NCI-H82 treated with DMSO at 0.1 percent for 48 hours (cell line): ENCODE data around the gene POLR2E.
"Not testable (repeated sequence)": the region's sequence is repeated elsewhere in the genome, so short reads cannot be mapped to it uniquely, and the experiment has no call there.

Experiments
- DNase-seq: peaks from one replicate; lab custom pipeline; 2025; ENCODE audit not compliant: unreplicated experiment; lab: John Stamatoyannopoulos, UW

POLR2E gene

DNA sequence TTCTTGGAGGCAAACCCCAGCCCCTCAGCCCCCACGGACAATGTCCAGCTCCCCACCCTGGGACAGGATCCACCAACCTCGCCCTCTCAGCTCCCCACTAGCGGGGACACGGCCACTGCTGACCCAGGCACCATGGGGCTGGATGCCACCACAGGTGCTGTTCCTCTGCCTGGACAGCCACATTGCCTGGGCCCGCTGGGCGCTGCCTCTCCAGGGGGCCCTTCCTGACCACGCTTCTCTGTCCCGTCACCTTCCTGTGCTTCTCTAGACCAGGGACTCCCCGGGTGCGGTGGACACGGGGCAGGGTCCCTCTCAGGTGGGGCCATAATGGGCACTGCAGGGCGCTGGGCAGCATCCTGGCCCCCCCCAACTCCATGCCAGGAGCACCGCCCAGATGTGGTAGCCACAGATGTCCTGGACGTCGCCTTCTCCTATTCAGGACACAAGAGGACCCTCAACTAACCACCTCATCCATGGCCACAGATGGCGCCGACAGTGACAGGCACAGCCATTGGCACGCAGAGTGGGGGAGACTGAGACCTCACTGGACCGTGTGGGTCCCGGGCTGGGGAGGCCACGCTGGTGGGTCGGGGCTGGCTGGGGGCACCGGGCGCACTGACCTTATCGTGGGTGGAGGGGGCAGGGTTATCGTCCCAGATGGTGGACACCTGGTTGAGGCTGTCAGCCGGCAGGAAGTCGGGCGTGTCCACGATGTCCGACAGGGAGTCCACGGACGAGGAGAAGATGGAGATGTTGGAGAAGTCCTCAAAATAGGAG, 32.0 kb upstream of the POLR2E start:
- no peak for DNase-seq

DNA sequence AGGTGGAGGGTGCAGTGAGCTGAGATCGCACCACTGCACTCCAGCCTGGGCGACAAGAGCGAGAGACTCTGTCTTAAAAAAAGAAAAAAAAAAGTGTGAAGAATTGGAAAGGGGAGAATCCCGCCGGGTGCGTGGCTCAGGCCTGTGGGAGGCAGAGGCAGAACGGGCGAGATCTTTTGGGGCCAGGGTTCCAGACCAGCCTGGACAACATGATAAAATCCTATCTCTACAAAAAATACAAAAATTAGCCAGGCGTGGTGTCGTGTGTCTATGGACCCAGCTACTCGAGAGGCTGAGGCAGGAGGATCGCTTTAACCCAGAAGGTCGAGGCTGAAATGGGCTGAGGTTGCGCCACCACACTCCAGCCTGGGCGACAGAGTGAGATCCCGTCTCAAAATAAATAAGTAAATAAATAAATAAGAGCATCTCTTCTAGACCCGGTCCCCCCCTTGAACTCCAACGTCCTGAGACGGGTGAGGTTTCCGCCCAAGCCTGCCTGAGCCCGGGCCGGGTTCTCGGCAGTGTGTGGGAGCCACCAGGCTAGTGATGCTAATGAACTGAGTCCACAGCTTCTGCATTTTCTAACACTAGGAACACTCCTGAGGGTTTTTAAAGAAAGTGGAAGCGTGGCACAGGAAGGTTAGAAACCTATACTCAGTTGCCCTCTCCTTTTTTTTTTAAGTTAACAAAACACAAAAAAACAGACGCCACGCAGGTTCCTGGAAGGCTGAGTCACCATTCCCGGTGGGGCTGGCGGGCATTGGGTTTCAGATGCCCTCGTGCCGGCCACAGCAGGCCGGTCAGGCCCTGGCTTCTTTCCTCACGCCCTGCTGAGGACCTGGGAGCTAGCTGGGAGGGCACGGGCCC, 30.7 kb upstream of the POLR2E start:
- no peak for DNase-seq

DNA sequence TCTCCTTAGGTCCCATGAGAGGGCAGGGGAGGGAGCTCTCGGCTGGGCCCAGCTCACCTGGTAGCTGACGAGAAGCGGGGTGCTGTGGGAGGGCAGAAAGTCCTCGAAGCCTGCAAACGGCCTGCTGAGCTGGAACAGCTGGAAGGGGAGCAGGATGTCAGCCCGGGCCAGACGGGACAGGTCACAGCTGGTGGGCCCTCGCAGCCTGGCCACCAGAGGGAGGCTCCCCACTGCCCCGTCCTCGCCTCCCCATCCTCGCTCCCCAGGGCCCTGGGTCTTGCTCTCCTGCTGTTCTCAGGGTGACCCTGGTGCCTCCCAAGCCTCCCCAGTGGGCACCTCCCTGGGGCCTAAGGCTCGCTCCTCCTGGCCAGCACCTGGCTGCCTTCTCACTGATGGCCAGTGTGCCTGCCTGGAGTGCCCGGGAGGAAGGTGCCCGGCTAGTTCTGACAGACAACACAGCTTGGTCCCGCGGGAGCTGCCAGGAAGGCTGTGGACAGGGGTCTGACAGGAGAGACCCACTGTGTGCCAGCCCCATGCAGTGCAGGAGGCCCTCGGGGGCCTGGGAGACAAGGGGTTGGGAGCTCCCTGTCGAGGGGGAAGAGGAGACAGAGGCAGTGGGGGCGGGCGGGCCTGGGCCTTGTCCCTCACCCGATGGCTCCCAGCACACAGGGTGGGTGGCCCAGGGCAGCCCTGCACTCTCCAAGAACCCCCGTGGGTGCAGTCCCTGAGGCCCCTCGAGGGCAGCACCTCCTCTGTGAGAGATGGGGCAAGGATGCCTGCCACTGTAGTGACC, 28.9 kb upstream of the POLR2E start:
- no peak for DNase-seq

DNA sequence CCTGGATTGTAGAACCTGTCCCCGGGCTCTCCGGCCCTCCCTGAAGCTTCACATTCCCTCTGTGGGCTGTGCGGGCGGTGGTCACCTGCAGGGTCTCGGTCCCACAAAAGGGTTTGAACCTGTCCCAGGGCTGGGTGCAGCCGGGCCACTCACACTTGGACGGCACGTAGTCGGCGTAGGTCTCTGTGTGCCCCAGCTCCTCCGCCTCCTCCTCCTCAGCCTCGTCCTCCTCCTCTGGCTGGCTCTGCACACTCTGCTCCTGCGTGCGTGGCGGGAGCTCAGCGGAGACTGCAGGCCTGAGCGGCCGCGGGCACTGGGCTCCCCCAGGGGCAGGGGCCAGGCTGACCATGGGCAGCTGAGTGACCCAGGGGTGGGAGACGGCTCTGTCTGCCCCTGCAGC, 28.2 kb upstream of the POLR2E start:
- DNase-seq, result no peak

DNA sequence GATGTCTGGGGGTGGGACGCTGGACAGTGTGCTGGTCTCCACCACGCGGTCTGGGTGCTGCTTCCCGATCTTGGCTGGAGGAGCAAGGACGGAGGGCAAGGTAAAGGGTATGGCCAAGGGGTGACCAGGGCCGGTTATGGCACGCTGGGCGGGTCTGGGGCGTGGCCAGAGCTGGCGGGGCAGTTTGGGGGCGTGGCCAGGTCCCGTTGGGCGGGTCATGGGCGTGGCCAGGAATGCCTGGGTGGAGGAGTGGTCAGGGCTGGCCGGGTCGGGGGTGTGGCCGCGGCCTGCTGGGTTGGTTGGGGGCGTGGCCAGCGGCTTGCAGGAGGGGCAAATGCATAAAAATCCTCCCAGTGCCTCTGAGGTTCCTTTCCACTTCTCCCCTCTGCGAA, 27.8 kb upstream of the POLR2E start:
- DNase-seq, result no peak

DNA sequence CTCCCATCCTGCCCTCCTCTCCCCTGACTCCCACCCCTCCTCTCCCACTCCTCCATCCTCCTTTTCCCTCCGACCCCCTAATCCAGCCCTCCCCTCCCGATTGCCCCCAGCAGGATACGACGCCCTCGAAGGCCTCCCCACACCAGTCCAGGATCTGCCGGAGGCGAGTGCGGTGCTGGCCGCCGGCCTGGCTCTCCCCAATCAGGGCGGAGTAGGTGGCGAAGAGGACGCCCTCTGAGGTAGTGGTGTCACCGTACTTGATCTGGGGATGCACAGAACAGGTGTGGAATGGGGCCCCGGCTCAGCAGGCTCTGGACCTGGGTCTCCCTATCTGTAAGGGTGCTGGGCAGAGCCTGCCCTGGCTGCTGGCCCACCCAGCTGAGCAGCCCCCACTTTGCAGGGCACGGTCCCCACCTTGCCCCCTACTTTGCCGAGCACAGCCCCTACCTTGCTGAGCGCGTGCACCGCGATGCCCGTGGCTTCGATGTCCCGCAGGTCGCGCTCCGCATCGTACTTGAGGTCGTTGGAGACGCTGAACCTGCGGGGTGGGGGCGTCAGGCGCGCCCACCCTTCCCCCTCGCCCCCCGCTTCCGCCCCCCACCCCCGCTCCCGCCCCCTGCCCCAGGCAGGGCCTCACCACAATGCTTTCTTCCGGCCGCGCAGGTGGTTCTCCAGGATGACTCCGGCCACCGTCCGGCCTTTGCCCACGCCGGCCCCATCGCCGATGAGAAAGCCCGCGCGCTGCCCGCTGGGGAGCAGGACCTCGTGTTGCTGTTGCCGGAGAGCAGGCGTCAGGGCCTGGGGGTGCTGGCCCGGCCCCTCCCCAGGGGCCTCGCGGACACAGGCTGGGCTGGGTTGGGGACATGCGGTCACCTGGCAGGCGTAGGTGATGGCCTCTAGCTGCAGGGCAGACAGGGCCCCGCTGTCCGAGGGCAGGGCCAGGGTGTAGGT, 27.1 kb upstream of the POLR2E start:
- DNase-seq, result no peak

DNA sequence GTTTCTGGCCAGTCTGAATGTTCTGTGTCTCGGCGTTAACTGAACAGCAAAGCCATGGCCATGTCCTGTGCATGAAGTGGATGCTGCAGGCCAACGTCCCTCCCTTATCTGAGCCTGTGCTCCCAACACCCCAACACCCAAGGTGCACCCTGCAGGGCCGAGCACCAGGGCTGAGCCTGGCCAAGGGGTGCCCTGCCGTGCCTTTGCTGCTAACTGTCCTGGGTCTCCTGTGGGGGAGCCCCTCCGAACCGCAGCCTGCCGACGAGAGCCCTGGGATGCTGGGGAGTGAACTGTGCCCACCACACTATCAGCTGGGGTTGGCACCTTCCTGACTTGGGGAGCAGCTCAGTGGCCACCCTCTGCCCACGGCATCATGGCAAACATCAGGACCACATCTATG, 26.2 kb upstream of the POLR2E start:
- DNase-seq, result no peak

DNA sequence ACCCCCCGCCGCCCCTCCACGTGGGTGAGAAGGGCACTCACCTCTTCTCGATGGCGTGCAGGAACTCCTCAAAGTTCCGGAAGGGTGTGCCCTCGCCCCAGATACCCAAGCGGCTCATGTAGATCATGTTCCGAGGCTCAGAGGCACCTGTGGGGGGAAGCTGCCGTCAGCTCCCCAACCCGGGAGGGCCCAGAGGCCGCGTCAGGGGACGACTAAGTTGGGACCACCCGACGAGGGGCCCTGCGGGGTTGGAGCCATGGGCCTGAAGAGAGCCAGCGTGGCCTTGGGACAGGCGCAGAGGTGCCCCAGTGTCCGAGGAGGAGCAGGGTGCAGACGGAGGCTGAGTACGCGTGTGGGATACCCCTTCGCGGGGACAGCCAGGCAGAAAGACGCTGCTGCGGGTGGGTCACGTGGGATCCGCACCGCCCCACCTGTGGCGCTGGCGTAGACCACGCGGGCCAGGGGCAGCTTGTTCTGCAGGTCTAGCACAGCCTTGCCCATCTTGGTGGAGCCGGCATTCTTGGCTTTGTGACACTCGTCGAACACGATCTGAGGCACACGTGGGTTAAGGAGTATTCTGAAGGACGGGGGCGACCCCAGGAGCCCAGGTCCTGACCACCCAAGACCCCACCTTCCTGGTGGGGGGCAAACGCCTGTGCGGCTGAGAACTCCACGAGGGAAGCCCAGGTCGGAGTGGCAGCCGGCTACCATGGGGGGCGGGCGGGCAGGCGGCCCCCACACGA, 24.5 kb upstream of the POLR2E start:
- no peak for DNase-seq

DNA sequence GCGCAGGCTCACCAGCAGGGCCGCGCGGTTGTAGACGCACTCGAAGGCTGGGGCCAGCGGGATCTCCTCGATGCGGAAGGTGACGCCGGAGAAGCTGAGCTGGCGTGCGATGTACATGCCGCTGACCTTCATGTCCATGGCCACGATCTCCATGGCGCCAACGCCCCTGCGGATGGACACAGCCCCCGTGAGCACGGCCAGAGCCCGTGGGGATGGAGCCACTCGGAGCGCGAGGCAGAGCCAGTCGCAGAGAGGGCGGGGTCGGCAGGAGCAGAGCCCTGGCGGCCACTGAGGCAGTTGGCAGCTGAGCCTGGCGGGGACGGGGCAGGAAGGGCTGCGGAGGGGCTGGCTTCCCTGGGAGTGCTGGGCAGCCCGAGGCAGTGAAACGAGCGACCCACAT, 23.8 kb upstream of the POLR2E start:
- DNase-seq, result no peak

DNA sequence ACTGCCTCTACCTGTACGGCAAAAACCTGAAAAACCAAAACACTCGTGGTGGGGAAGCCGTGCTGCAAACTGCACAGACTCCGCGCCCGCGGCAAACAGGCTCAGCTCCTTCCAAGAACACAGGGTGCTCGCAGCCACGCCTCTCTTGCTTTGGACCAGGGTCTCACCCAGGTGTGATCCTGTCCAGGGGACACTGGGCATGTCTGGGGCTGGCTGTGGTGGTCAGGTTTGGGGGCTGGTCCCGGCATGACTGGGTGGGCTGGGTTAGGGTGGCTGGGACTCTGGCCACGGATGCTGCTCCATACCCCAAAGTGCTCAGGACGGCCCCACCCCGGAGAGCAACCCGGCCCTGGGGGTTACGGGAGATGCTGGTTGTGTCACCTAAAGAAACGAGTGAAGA, 22.5 kb upstream of the POLR2E start:
- DNase-seq, result no peak

DNA sequence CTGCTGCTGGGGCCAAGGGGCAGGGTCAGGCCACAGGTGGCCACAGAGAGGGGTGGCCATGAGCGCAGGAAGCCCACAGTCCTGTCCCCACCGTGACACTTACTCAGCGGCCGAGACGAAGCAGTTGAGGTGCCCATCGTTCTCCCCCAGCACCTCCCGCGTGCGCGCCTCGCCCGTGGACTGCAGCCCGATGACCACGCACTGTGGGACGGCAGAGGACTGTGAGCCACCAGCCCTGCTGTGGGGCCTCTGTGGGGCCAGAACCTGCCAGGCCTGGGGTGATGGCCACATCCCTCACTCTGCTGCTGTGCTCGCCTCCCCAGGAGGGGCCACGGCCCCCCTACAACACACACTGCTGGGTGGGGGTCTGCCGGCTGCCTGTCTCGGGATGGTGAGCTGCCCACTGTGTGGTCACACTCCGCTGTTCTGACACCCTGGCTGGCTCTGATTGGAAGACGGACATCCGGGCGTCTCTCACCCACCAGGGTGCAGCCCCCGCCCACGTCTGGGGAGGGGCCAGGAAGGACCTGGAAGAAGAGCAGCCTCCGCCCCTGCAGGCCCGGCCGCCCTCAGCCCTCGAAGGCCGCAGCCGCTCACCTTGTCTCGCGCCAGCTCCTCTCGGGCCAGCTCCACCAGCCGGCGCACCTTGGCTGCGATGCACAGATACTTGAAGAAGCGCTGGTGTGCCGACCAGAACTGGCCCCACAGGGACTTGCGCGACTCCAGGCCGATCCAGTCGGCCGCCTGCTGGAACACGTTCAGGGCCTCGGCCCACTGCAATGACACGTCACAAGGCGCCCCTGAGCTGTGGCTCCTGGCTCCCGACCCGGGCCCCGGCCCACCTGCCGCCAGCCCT, 21.8 kb upstream of the POLR2E start:
- DNase-seq, result no peak

DNA sequence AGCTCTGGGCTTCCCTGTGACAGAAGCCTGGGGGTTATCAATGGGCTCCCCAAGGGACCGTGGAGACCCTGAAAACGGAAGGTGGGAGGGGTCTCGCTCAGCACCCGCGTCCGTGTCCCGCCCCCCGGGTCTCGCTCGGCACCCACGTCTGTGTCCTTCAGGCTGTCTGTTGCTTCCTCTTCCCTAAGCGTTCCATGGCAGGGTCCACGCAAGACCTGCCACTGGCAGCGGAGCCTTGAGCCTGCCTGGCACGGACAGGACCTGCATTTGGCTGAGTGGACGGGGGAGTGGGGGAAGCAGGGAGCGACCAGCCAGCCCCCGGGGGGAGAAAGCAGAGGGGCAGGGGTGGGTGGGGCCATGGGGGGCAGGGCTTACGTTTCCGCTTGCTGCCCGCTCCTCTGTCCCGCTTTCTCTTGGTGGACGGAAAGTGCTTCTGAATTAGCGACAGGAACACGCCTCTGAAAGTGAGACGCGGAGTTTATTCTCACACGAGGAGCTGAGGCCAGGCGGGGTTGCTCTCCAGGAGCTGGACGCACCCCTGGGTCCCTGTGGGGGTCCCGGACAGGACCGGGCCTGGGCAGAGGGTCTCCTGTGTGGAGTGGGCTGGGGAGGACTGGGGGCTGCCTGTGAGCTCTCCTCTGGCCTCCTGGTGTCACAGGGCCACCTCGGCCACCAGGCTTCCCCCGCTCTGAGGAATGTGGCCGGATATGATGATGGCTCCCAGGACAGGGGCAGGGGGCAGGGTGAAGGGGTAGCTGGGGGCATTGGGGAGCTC, 20.7 kb upstream of the POLR2E start:
- DNase-seq, result no peak

DNA sequence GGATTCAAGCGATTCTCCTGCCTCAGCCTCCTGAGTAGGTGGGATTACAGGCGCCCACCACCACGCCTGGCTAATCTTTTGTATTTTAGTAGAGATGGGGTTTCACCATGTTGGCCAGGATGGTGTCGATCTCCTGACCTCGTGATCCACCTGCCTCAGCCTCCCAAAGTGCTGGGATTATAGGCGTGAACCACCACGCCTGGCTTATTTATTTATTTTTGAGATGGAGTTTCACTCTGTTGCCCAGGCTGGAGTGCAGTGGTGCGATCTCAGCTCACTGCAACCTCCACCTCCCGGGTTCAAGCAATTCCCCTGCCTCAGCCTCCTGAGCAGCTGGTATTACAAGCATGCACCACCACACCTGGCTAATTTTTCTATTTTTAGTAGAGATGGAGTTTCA, 19.6 kb upstream of the POLR2E start:
- not testable (repeated sequence) for DNase-seq

DNA sequence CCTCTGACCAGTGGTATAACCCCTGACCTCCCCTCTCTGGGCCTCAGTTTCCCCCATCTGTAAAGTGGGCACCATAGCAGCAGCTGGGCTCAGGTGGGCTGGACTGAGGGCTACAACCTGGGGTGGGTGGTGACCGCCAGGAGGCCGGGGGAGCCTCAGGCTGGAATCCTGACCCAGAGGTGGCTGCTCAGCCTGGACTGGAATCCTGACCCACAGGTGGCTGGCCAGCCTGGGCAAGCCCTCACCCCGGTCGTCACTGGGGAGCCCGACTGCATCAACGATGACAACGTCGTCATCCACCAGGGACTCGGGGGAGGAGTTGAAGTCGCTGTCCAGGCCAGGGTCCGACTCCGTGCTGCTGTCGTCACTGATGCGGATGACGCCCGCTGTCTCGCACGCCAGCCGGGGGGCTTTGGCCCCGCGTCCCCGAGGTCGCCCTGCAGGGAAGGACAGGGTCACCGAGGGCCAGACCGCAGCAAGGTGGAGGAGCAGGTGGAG, 18.9 kb upstream of the POLR2E start:
- no peak for DNase-seq

DNA sequence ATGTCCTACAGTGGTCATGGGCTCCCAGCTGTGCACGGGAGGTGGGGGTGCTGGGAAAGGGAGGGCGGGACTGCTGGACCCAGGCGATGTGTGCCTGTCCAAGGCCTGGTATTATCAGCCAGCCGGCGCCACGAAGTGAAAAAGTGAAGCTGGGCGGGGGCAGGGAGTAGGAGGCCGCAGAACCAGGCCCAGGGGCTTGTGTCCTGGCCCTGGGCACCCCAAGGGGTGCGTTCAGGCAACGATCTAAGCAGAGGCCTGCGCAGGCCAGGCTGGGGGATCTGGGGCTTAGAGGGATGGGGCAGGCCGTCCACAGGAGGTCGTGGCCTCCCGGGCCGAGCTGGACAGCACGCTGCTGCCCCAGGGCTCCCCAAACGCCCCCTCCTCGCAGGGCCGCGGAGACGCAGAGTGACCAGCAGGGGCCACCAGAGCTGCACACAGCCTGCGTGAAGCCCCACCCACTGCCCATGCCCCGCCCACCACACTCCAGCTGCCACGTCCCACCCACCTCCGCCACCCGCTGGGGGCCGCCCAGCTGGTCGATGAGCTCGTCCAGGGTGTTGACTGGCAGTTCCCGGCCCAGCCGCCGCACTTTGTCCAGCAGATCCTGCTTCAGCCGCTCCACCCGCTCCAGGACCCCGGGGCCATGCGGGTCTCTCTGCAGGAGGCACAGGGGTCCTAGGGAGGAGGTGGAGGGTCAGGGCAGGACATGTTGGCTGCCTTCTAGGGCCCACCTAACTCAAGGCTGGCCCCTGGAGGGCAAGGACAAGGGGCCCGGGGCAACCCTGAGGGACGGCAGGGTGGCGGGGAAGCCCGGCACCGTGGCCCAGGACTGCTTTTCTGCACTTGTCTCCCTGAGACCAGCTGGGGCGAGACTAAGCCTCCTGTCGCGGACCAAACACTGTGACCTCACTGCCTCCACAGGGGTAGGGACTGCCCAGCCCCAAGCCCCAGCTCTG, 18.1 kb upstream of the POLR2E start:
- peak; percentile 65 for DNase-seq

DNA sequence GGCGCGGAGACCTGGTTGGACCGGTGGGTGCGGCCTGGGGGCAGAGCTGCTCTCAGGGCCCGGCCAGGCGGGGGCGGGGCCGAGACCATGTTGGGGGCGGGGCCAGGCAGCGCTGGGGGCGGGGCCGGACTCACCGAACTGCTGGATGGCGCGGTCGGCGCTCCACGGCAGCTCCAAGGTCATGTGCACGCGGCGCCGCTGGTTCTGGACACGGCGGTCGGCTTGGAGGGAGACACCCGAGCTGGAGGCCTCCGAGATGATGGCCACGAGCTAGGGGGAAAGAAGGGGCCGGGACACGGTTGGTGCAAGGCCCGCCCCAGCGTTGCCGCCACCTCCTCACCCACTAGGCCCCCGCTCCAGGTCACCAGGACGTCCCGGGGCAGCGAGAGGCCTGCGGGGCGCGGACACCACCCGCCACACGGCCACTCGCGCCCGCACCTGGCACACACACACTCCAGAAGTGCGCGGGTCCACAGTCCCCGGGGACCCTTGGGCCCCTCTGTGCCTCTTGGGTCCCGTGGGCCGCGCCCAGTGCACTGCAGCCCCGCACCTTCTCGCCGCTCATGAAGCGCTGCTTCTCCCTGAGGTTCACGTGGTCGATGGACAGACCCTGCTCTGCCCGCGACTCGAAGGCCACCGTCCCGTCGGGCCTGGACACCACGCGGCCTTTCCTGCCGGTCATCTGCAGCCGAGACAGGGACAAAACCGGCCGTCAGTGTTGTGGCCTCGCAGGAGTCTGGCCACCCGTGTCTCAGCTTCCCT, 17.3 kb upstream of the POLR2E start:
- DNase-seq, result no peak
